Endothelial cell of umbilical vein (primary cell): ENCODE data around the gene NHLRC1. TPM values are rescaled to one million over a fixed set of nuclear protein-coding genes. Genes with fewer than 3 reads are reported as not detected.

ENCODE experiments used
- BruUV-seq: library from RNA; stranded (reverse); fragments of 400-500 nt; replicated peaks from 2 replicates; lab custom pipeline; 2021; lab: Mats Ljungman, UMichigan
- CTCF ChIA-PET: fragments of 300-600, 350-600 bp; sonication (Branson Sonifier 250); formaldehyde crosslinking; loops from one replicate; lab custom pipeline; 2021; ENCODE audit warnings: antibody characterized with exemption, inconsistent platforms; lab: Charles Lee
- POLR2A ChIA-PET: fragments of 300-600, 350-600 bp; sonication (Branson Sonifier 250); formaldehyde crosslinking; loops from one replicate; lab custom pipeline; 2021; ENCODE audit warnings: antibody characterized with exemption, inconsistent platforms; lab: Charles Lee
- DNase-seq: peaks from one replicate; pipeline ENCODE4 v3.0.0-alpha.2; 2011; ENCODE audit warnings: low read depth, low spot score
- FAIRE-seq: peaks from 2 replicates; lab custom pipeline; 2011; peaks lifted over from hg19 to GRCh38; lab: Jason Lieb, UNC
- H2AFZ ChIP-seq: 2 replicates; pipeline ENCODE4 v1.6.0; 2012; ENCODE audit warnings: low read depth, low read length, control low read depth, inconsistent platforms
- H3K27ac ChIP-seq: 2 replicates; pipeline ENCODE4 v1.5.1; 2011; ENCODE audit warnings: low read depth, mild to moderate bottlenecking, control low read depth, low read length, moderate library complexity; ENCODE audit not compliant: insufficient read depth
- H3K27me3 ChIP-seq, 2 experiments: 2 replicates each; pipeline versions ENCODE4 v1.6.0 to v1.6.1; 2011; ENCODE audit warnings: low read length in 2 of 2, mixed read lengths in 1 of 2; ENCODE audit not compliant: control insufficient read depth in 2 of 2, insufficient read depth in 2 of 2
- H3K36me3 ChIP-seq, 2 experiments: 2 replicates in 1 of 2; 3 replicates in 1 of 2; pipeline ENCODE4 v1.5.1; 2011; ENCODE audit warnings: low read length in 2 of 2, mild to moderate bottlenecking in 1 of 2, moderate library complexity in 1 of 2; ENCODE audit not compliant: control insufficient read depth in 2 of 2, insufficient read depth in 2 of 2; ENCODE audit errors: extremely low read depth in 1 of 2
- H3K4me1 ChIP-seq: 3 replicates; pipeline ENCODE4 v1.5.1; 2011; ENCODE audit warnings: mild to moderate bottlenecking, low read length; ENCODE audit not compliant: control insufficient read depth, insufficient read depth; ENCODE audit errors: extremely low read depth
- H3K4me2 ChIP-seq: 2 replicates; pipeline ENCODE4 v1.6.1; 2011; ENCODE audit warnings: low read length, control low read depth, mixed read lengths; ENCODE audit not compliant: insufficient read depth
- H3K4me3 ChIP-seq, 3 experiments: fragments of 200-600 bp in 1 of 3; sonication (generic), shearing (Covaris generic) in 1 of 3; replicated peaks in 1 of 3; 2 replicates each; pipeline ENCODE4 v1.5.1; 2011 to 2016; ENCODE audit warnings: control low read depth in 3 of 3, low read length in 3 of 3, mild to moderate bottlenecking in 2 of 3, inconsistent platforms in 1 of 3, low read depth in 1 of 3, moderate library complexity in 1 of 3; ENCODE audit not compliant: insufficient read depth in 1 of 3
- H3K79me2 ChIP-seq: 2 replicates; pipeline ENCODE4 v1.6.0; 2012; ENCODE audit warnings: low read length, inconsistent platforms; ENCODE audit not compliant: control insufficient read depth, insufficient read depth
- H3K9ac ChIP-seq: replicated peaks from 2 replicates; pipeline ENCODE3; 2011; ENCODE audit warnings: low read length, control low read depth; ENCODE audit not compliant: insufficient read depth; ENCODE audit errors: extremely low read depth
- H3K9me1 ChIP-seq: replicated peaks from 3 replicates; pipeline ENCODE4 v1.6.0; 2011; ENCODE audit warnings: mild to moderate bottlenecking, low read length; ENCODE audit not compliant: control insufficient read depth, insufficient read depth; ENCODE audit errors: extremely low read depth
- H3K9me3 ChIP-seq: replicated peaks from 2 replicates; pipeline ENCODE4 v1.5.1; 2012; ENCODE audit warnings: low read length, inconsistent platforms; ENCODE audit not compliant: control insufficient read depth, insufficient read depth
- H4K20me1 ChIP-seq: replicated peaks from 2 replicates; pipeline ENCODE3; 2011; ENCODE audit warnings: mild to moderate bottlenecking, low read length; ENCODE audit not compliant: control insufficient read depth, insufficient read depth; ENCODE audit errors: extremely low read depth
- EZH2 ChIP-seq: IDR thresholded peaks from 2 replicates; pipeline ENCODE4 v1.6.1; 2012; ENCODE audit warnings: borderline replicate concordance, low read depth, mild to moderate bottlenecking, moderate library complexity, low read length, inconsistent platforms; ENCODE audit not compliant: severe bottlenecking
- FOS ChIP-seq: IDR thresholded peaks from 2 replicates; pipeline ENCODE4 v1.6.1; 2011; ENCODE audit warnings: mild to moderate bottlenecking, low read length, moderate library complexity, borderline replicate concordance; ENCODE audit not compliant: insufficient read depth
- GATA2 ChIP-seq: IDR thresholded peaks from 2 replicates; pipeline ENCODE4 v1.7.0; 2011; ENCODE audit warnings: low read depth, mild to moderate bottlenecking, moderate library complexity, mixed read lengths, low read length; ENCODE audit not compliant: insufficient read length, insufficient read depth
- JUN ChIP-seq: IDR thresholded peaks from 2 replicates; pipeline ENCODE4 v1.6.1; 2011; ENCODE audit warnings: borderline replicate concordance, low read depth; ENCODE audit not compliant: insufficient read length, insufficient read depth
- MYC ChIP-seq: IDR thresholded peaks from one replicate; pipeline ENCODE4 v1.6.1; 2011; ENCODE audit warnings: mild to moderate bottlenecking, low read depth, low read length
- POLR2A ChIP-seq: IDR thresholded peaks from 2 replicates; pipeline ENCODE4 v1.6.1; 2012; ENCODE audit warnings: low read depth, mild to moderate bottlenecking, control low read depth, low read length
- POLR2AphosphoS5 ChIP-seq: IDR thresholded peaks from 2 replicates; pipeline ENCODE4 v1.6.1; 2012; ENCODE audit warnings: low read depth, mild to moderate bottlenecking, control low read depth, low read length, moderate library complexity; ENCODE audit not compliant: insufficient read depth
- dilution Hi-C: fragments of 300-500 bp; cut with MboI; formaldehyde crosslinking; loops from one replicate; pipeline ENCODE4 v1.15.0; 2019; ENCODE audit warnings: low sequenced_read_pairs; ENCODE audit not compliant: extremely low pct_ligation_motif_present
- intact Hi-C: fragments of 100-400 bp; cut with micrococcal nuclease; formaldehyde crosslinking; loops from one replicate; pipeline ENCODE4 v1.10.0; 2022
- polyA plus RNA-seq, 4 experiments: library from polyadenylated mRNA; depleted of rRNA in 3 of 4; stranded (reverse) in 3 of 4; unstranded in 1 of 4; fragments of >200 nt; gene quantifications; 2 replicates each; pipeline versions ENCODE4 v1.2.1 to v1.2.3, GENCODE V29; 2011 to 2012; ENCODE audit warnings: missing spikeins in 1 of 4
- total RNA-seq: library from RNA; stranded (reverse); gene quantifications from 2 replicates; pipeline ENCODE4 v1.2.3, GENCODE V29; 2021
- TF ChIP-seq, protein P1 (sequence below), 2 donors: IDR thresholded peaks; 1 replicate in 1 of 2; 2 replicates in 1 of 2; pipeline ENCODE4 v1.5.1; 2011; ENCODE audit warnings: low read length in 2 of 2, mild to moderate bottlenecking in 2 of 2, moderate library complexity in 2 of 2, control low read depth in 1 of 2, inconsistent platforms in 1 of 2, low read depth in 1 of 2; ENCODE audit not compliant: insufficient read depth in 1 of 2; ENCODE audit errors: extremely low read depth in 1 of 2
- TF ChIP-seq, protein P2 (sequence below): IDR thresholded peaks from 2 replicates; pipeline ENCODE4 v1.6.1; 2011; ENCODE audit not compliant: insufficient read depth, insufficient read length

The NHLRC1 gene
- total and polyA plus RNA-seq, 2 donors (not counting 3 experiments of a cell fraction or from before 2014, with no cell fraction given), result 1.7 to 2.3 TPM

DNA sequence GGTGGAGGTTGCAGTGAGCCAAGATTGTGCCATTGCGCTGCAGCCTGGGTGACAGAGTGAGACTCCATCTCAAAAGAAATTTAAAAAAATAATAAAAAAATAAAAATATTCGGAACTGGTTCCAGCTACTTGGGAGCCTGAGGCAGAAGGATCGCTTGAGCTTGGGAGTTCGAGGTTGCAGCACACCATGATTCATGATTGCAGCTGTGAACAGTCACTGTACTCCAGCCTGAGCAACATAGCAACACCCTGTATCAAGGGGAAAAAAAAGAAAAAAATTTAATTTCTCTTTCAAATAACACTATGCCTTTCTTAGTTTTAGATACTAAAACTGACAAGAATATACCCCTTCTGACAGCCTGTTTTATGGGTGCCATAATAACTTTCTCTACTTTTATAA, 43.3 kb upstream of the NHLRC1 start:
- no TSS peak for BruUV-seq
- H3K9me1 ChIP-seq, result no peaks in the 10 kb centered on the region
- no peak for DNase-seq
- no peak overlapping the region for H3K9ac ChIP-seq
- H3K79me2 ChIP-seq, result no peaks in the 10 kb centered on the region
- dilution Hi-C loops (no loop called here), intact Hi-C loops (no loop called here)
- H3K27me3 ChIP-seq, result no peaks in the 10 kb centered on the region
- peaks cover 0 to 3% of the 10 kb centered on the region in 2 experiments for H3K36me3 ChIP-seq
- H4K20me1 ChIP-seq, result no peaks in the 10 kb centered on the region
- H3K4me1 ChIP-seq, result no peaks in the 10 kb centered on the region
- H3K27ac ChIP-seq, result no peak overlapping the region
- H3K9me3 ChIP-seq, result no peaks in the 10 kb centered on the region
- H2AFZ ChIP-seq, result no peak overlapping the region
- no peak for FAIRE-seq
- no peak overlapping the region for H3K4me3 ChIP-seq
- ChIA-PET POLR2A (no interaction called here), CTCF (no interaction called here)
- TF ChIP-seq, protein P1, sequence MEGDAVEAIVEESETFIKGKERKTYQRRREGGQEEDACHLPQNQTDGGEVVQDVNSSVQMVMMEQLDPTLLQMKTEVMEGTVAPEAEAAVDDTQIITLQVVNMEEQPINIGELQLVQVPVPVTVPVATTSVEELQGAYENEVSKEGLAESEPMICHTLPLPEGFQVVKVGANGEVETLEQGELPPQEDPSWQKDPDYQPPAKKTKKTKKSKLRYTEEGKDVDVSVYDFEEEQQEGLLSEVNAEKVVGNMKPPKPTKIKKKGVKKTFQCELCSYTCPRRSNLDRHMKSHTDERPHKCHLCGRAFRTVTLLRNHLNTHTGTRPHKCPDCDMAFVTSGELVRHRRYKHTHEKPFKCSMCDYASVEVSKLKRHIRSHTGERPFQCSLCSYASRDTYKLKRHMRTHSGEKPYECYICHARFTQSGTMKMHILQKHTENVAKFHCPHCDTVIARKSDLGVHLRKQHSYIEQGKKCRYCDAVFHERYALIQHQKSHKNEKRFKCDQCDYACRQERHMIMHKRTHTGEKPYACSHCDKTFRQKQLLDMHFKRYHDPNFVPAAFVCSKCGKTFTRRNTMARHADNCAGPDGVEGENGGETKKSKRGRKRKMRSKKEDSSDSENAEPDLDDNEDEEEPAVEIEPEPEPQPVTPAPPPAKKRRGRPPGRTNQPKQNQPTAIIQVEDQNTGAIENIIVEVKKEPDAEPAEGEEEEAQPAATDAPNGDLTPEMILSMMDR (IDR thresholded peaks at IDR 0.05; ENCODE audit: extremely low read depth in 1 of 2, insufficient read depth in 1 of 2, low read depth in 1 of 2, low read length in 2 of 2), result no peak
- TF ChIP-seq POLR2A (no peak), GATA2 (no peak), JUN (no peak), POLR2AphosphoS5 (no peak), EZH2 (no peak)
- no peak overlapping the region for H3K4me2 ChIP-seq

DNA sequence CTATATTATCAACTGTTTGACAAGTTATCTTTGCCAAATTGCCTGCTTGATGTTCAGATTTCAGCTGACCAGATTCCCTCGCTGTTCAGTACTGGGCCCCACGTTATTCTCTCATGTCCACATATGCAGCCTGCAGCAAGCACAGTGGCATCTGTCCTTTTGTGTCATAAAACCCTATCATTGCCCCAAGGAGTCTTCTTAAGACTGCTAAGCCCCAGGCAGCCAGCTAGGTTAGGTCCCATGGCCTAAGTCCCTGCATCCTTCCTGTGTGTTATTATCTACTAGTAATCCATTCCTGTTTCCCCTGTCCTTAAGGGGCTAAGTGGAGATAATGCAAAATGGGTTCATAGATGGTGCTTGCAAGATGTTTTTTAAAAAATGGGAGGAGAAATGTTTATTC, 39.9 kb upstream of the NHLRC1 start:
- ChIA-PET POLR2A (no interaction called here), CTCF (no interaction called here)
- no peak for DNase-seq
- no peak overlapping the region for H3K9ac ChIP-seq
- TF ChIP-seq MYC (no peak), FOS (no peak), EZH2 (no peak), GATA2 (no peak), JUN (no peak)
- TF ChIP-seq, protein P2, sequence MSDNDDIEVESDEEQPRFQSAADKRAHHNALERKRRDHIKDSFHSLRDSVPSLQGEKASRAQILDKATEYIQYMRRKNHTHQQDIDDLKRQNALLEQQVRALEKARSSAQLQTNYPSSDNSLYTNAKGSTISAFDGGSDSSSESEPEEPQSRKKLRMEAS, result no peak
- TF ChIP-seq, protein P1 (IDR thresholded peaks at IDR 0.05; ENCODE audit: extremely low read depth in 1 of 2, insufficient read depth in 1 of 2, low read depth in 1 of 2, low read length in 2 of 2), result no peak
- H3K4me3 ChIP-seq, result no peak overlapping the region
- H3K27me3 ChIP-seq, result no peaks in the 10 kb centered on the region
- no peaks in the 10 kb centered on the region for H3K9me1 ChIP-seq
- FAIRE-seq, result no peak
- intact Hi-C loops, result no loop called here
- dilution Hi-C loops, result no loop called here
- H3K27ac ChIP-seq, result no peak overlapping the region
- no peaks in the 10 kb centered on the region for H3K4me1 ChIP-seq
- H4K20me1 ChIP-seq, result no peaks in the 10 kb centered on the region
- no peak overlapping the region for H3K4me2 ChIP-seq
- H3K79me2 ChIP-seq, result no peaks in the 10 kb centered on the region
- no peak overlapping the region for H2AFZ ChIP-seq
- no peaks in the 10 kb centered on the region for H3K9me3 ChIP-seq
- peaks cover 0 to 3% of the 10 kb centered on the region in 2 experiments for H3K36me3 ChIP-seq
- BruUV-seq, result no TSS peak
